Measurements from ENCODE around the gene CCDC88C. TPM values are rescaled to one million over a fixed set of nuclear protein-coding genes. Genes with fewer than 3 reads are reported as not detected.
"Not testable (repeated sequence)": the region's sequence is repeated elsewhere in the genome, so short reads cannot be mapped to it uniquely, and the experiment has no call there.

Gene CCDC88C
- polyA plus RNA-seq, 2 of the 4 experiments (the other 2 are of a cell fraction): 2.9 to 3.7 TPM

DNA sequence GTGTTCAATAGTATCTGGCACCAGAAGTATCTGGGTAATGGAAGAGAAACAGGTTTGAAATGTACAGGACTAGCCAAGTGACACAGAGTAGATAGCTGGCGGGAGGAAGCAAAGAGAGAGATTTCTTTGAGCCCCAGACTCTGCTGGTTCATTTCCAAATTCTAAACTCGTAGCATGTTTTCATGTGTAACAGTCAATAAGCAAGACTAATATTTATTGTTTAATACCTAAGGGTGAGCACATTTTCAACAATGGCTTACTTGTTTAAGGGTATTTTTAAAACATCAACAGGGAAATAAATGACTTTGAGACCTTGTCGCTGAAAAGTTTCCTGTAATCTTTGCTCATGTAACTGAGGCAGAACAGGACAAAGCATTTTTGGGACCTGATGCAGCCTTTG is 11.8 kb upstream of the CCDC88C start:
- CTCF ChIA-PET: no interaction called here
- Histone ChIP-seq H3K9me3 (no peaks in the 10 kb centered on the region), H3K4me1 (no peaks in the 10 kb centered on the region), H3K4me2 (no peak overlapping the region), H3K27ac (no peak overlapping the region), H3K4me3 (no peak overlapping the region)
- ATAC-seq (no peak), FAIRE-seq (no peak), DNase-seq (ENCODE audit: low read depth in 1 of 2, low spot score in 1 of 2) (no peak)
- POLR2A ChIA-PET: interaction anchor here (0.5 kb wide), 1 partner anchor 67 kb away, joined by 3 read pairs; no protein-coding TSS in a partner anchor
- TF ChIP-seq RCOR1 (IDR thresholded peaks at IDR 0.05; ENCODE audit: low read depth, low read length) (no peak), EP300 (IDR thresholded peaks at IDR 0.05) (no peak), BCL3 (IDR thresholded peaks at IDR 0.05) (no peak)
- 74% methylated on average over 3 of the region's 3 CpGs for WGBS (ENCODE audit: missing lambda C conversion rate)

GRCh38 chr14:91428931-91429330 is 11.3 kb upstream of the CCDC88C start:
- H3K4me3 ChIP-seq; POLR2A ChIA-PET; ATAC-seq; DNase-seq (ENCODE audit: low read depth in 1 of 2, low spot score in 1 of 2); H3K4me2 ChIP-seq; H3K9me3 ChIP-seq; H3K27ac ChIP-seq; H3K4me1 ChIP-seq; FAIRE-seq: not testable (repeated sequence)
- CTCF ChIA-PET: interaction anchor here (0.7 to 1.0 kb wide), 2 partner anchors 66 to 498 kb away, joined by 3 read pairs; no protein-coding TSS in a partner anchor
- 73% methylated on average over 1 of the region's 1 CpG for WGBS (ENCODE audit: missing lambda C conversion rate)

GRCh38 chr14:91425531-91425944 is 7.9 kb upstream of the CCDC88C start:
- POLR2A ChIA-PET; ATAC-seq; DNase-seq (ENCODE audit: low read depth in 1 of 2, low spot score in 1 of 2); H3K27ac ChIP-seq; FAIRE-seq; H3K4me2 ChIP-seq; H3K9me3 ChIP-seq; H3K4me1 ChIP-seq; H3K4me3 ChIP-seq: not testable (repeated sequence)
- 70% methylated on average over 9 of the region's 9 CpGs for WGBS (ENCODE audit: missing lambda C conversion rate)
- CTCF ChIA-PET: interaction anchor here (0.6 to 1.0 kb wide), 2 partner anchors 102 to 1236 kb away, joined by 3 to 6 read pairs; no protein-coding TSS in a partner anchor

DNA sequence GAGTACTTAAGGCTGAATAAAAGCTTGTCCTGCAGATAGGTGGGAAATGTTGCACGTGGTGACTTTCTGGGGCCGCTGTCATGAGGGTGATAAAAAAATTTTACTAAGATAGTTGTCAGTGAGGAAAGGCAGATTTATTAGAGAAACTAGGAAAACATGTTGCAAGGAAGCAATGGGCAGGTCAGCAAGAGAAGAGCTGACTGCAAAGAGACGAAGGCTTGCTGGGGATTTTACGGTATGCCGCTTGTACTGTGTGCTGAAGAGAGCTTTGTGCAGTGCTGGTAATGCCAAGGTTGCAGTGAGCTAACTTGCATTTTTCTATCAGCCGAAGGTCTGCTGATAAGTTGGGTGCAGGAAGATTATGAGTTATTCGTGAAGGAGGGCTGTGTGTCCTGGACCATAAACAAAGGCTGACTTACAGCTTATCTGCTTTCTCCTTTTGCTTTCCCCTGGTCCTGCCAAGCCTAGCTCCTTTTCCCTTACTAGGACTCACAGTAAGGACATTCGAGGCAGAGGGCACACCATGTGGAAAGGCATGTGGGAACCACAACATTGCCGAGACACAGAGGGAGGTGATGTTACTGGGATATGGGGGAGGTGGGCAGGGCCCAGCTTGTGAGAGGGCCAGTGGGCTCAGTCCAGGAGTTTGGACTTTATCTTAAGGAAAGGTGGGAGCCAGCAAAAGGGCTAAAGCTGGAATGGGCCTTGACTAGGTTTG is 7.4 kb upstream of the CCDC88C start:
- ChIA-PET CTCF (interaction anchor here (0.6 to 1.0 kb wide), 3 partner anchors 102 to 1236 kb away, joined by 3 to 6 read pairs (median 3); no protein-coding TSS in a partner anchor), POLR2A (no interaction called here)
- ATAC-seq (peak in 1 of 2 experiments; percentile 39; a peak in 1 of 6 replicates), DNase-seq (ENCODE audit: low read depth in 1 of 2, low spot score in 1 of 2) (no peak), FAIRE-seq (no peak)
- Histone ChIP-seq H3K4me2 (no peak overlapping the region), H3K27ac (no peak overlapping the region), H3K4me1 (no peaks in the 10 kb centered on the region), H3K4me3 (no peak overlapping the region), H3K9me3 (no peaks in the 10 kb centered on the region)
- TF ChIP-seq MAFK (IDR thresholded peaks at IDR 0.05; ENCODE audit: partially characterized antibody) (no peak), CHD2 (IDR thresholded peaks at IDR 0.05; ENCODE audit: low read length, partially characterized antibody) (no peak)
- TF ChIP-seq, protein P1, sequence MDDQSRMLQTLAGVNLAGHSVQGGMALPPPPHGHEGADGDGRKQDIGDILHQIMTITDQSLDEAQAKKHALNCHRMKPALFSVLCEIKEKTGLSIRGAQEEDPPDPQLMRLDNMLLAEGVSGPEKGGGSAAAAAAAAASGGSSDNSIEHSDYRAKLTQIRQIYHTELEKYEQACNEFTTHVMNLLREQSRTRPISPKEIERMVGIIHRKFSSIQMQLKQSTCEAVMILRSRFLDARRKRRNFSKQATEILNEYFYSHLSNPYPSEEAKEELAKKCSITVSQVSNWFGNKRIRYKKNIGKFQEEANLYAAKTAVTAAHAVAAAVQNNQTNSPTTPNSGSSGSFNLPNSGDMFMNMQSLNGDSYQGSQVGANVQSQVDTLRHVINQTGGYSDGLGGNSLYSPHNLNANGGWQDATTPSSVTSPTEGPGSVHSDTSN (IDR thresholded peaks at IDR 0.05): no peak
- WGBS (ENCODE audit: missing lambda C conversion rate): 70% methylated on average over 9 of the region's 9 CpGs

- ATAC-seq: no peak
- POLR2A ChIA-PET: no interaction called here
- 69% methylated on average over 2 of the region's 2 CpGs for WGBS (ENCODE audit: missing lambda C conversion rate)
- CTCF ChIA-PET: interaction anchor here (0.6 to 5.6 kb wide), 10 partner anchors 12 to 228 kb away, joined by 3 to 64 read pairs (median 3); no protein-coding TSS in a partner anchor
- H3K4me1 ChIP-seq: peaks cover 12% of the 10 kb centered on the region
- H3K27ac ChIP-seq: no peak overlapping the region
- no peak overlapping the region for H3K4me3 ChIP-seq
- H3K9me3 ChIP-seq: no peaks in the 10 kb centered on the region
- no peak overlapping the region for H3K4me2 ChIP-seq
- FAIRE-seq: no peak
- DNase-seq (ENCODE audit: low read depth in 1 of 2, low spot score in 1 of 2): no peak
- TF ChIP-seq, protein P2, sequence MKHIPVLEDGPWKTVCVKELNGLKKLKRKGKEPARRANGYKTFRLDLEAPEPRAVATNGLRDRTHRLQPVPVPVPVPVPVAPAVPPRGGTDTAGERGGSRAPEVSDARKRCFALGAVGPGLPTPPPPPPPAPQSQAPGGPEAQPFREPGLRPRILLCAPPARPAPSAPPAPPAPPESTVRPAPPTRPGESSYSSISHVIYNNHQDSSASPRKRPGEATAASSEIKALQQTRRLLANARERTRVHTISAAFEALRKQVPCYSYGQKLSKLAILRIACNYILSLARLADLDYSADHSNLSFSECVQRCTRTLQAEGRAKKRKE (CRISPR knock-in tag; IDR thresholded peaks at IDR 0.05; ENCODE audit: low read depth): no peak
- no peak for TF ChIP-seq FOXS1 (CRISPR knock-in tag; IDR thresholded peaks at IDR 0.05)
- TF ChIP-seq KDM1A (IDR thresholded peaks at IDR 0.05; ENCODE audit: low read depth): no peak
- TF ChIP-seq BCL3 (IDR thresholded peaks at IDR 0.05): no peak
- TF ChIP-seq TP53 (CRISPR knock-in tag; IDR thresholded peaks at IDR 0.05): no peak
- no peak for TF ChIP-seq MAFK (IDR thresholded peaks at IDR 0.05; ENCODE audit: partially characterized antibody)
- TF ChIP-seq HOXB5 (CRISPR knock-in tag; IDR thresholded peaks at IDR 0.05): no peak
These were observed 3.1 kb upstream of the CCDC88C start for GRCh38 chr14:91420686-91421085.

Measured in A549 (cell line).